H9 (cell line): ENCODE data around the gene NT5C1B. TPM values are rescaled to one million over a fixed set of nuclear protein-coding genes. Genes with fewer than 3 reads are reported as not detected.

Experiments
- DNase-seq: peaks from one replicate; pipeline ENCODE4 v3.0.0-alpha.2; 2017
- H2AFZ ChIP-seq: one replicate; pipeline ENCODE4 v1.6.1; 2013; ENCODE audit warnings: mild to moderate bottlenecking, low read length, control low read depth, moderate library complexity
- H2AK5ac ChIP-seq: 2 replicates; pipeline ENCODE4 v1.6.1; 2013; ENCODE audit warnings: low read length, control low read depth, mixed read lengths; ENCODE audit not compliant: insufficient read length
- H2BK120ac ChIP-seq: one replicate; pipeline ENCODE4 v1.6.1; 2013; ENCODE audit warnings: low read depth, mild to moderate bottlenecking, low read length, control low read depth, inconsistent platforms; ENCODE audit not compliant: poor library complexity, severe bottlenecking
- H2BK12ac ChIP-seq: 2 replicates; pipeline ENCODE4 v1.6.1; 2013; ENCODE audit warnings: low read length, control low read depth, mixed read lengths, low read depth; ENCODE audit not compliant: insufficient read length
- H2BK15ac ChIP-seq: 2 replicates; pipeline ENCODE4 v1.6.1; 2013; ENCODE audit warnings: low read depth, low read length, control low read depth
- H2BK20ac ChIP-seq: one replicate; pipeline ENCODE4 v1.6.1; 2013; ENCODE audit warnings: low read depth, mild to moderate bottlenecking, low read length, control low read depth, inconsistent platforms; ENCODE audit not compliant: poor library complexity, severe bottlenecking
- H2BK5ac ChIP-seq: 2 replicates; pipeline ENCODE4 v1.6.1; 2013; ENCODE audit warnings: low read length, control low read depth, mixed read lengths; ENCODE audit not compliant: insufficient read length
- H3K14ac ChIP-seq: 2 replicates; pipeline ENCODE4 v1.6.1; 2013; ENCODE audit warnings: low read length, control low read depth; ENCODE audit not compliant: insufficient read depth
- H3K18ac ChIP-seq: 2 replicates; pipeline ENCODE4 v1.6.1; 2013; ENCODE audit warnings: low read depth, mild to moderate bottlenecking, mixed read lengths, low read length, control low read depth; ENCODE audit not compliant: insufficient read length
- H3K23ac ChIP-seq: 2 replicates; pipeline ENCODE4 v1.6.1; 2013; ENCODE audit warnings: low read length, control low read depth, mixed read lengths, low read depth; ENCODE audit not compliant: insufficient read length
- H3K23me2 ChIP-seq: 2 replicates; pipeline ENCODE4 v1.6.1; 2013; ENCODE audit warnings: low read depth, mild to moderate bottlenecking, mixed read lengths, low read length, control low read depth; ENCODE audit not compliant: insufficient read length, poor library complexity, severe bottlenecking
- H3K27ac ChIP-seq: 2 replicates; pipeline ENCODE4 v1.5.1; 2013; ENCODE audit warnings: low read length, control low read depth, mixed read lengths, low read depth; ENCODE audit not compliant: insufficient read length
- H3K27me3 ChIP-seq: 2 replicates; pipeline ENCODE4 v1.6.1; 2013; ENCODE audit warnings: low read length, control low read depth, inconsistent platforms; ENCODE audit not compliant: insufficient read depth
- H3K4ac ChIP-seq: 2 replicates; pipeline ENCODE4 v1.6.1; 2013; ENCODE audit warnings: low read depth, mild to moderate bottlenecking, control low read depth, inconsistent platforms, low read length, moderate library complexity
- H3K4me1 ChIP-seq: 2 replicates; pipeline ENCODE4 v1.6.1; 2013; ENCODE audit warnings: low read length, control low read depth, inconsistent platforms; ENCODE audit not compliant: insufficient read depth
- H3K4me2 ChIP-seq: 2 replicates; pipeline ENCODE4 v1.6.1; 2013; ENCODE audit warnings: low read length, control low read depth, mixed read lengths; ENCODE audit not compliant: insufficient read length, insufficient read depth
- H3K56ac ChIP-seq: 2 replicates; pipeline ENCODE4 v1.6.1; 2013; ENCODE audit warnings: low read depth, mild to moderate bottlenecking, mixed read lengths, low read length, control low read depth; ENCODE audit not compliant: insufficient read length
- H3K79me1 ChIP-seq: 2 replicates; pipeline ENCODE4 v1.6.1; 2013; ENCODE audit warnings: low read depth, mild to moderate bottlenecking, moderate library complexity, low read length, control low read depth, inconsistent platforms; ENCODE audit not compliant: insufficient read depth, poor library complexity, severe bottlenecking
- H3K79me2 ChIP-seq: 2 replicates; pipeline ENCODE4 v1.6.1; 2013; ENCODE audit warnings: low read length, control low read depth, inconsistent platforms; ENCODE audit not compliant: insufficient read depth
- H3K9ac ChIP-seq: 2 replicates; pipeline ENCODE4 v1.6.1; 2013; ENCODE audit warnings: low read length, control low read depth, mixed read lengths; ENCODE audit not compliant: insufficient read length; ENCODE audit errors: extremely low read depth
- H3K9me3 ChIP-seq: one replicate; pipeline ENCODE4 v1.6.1; 2013; ENCODE audit warnings: low read depth, low read length, inconsistent platforms; ENCODE audit not compliant: control insufficient read depth
- H3T11ph ChIP-seq: one replicate; pipeline ENCODE4 v1.6.1; 2013; ENCODE audit warnings: mild to moderate bottlenecking, low read length, control low read depth, inconsistent platforms
- H4K20me1 ChIP-seq: one replicate; pipeline ENCODE4 v1.6.1; 2013; ENCODE audit not compliant: control insufficient read depth, insufficient read length, insufficient read depth
- H4K5ac ChIP-seq: 2 replicates; pipeline ENCODE4 v1.6.1; 2013; ENCODE audit warnings: low read depth, mild to moderate bottlenecking, mixed read lengths, low read length, control low read depth; ENCODE audit not compliant: insufficient read length
- H4K8ac ChIP-seq: replicated peaks from 2 replicates; pipeline ENCODE4 v1.6.1; 2013; ENCODE audit warnings: low read length, control low read depth, mixed read lengths, low read depth; ENCODE audit not compliant: insufficient read length
- H4K91ac ChIP-seq: 2 replicates; pipeline ENCODE4 v1.6.1; 2013; ENCODE audit warnings: low read depth, mild to moderate bottlenecking, moderate library complexity, mixed read lengths, low read length, control low read depth; ENCODE audit not compliant: insufficient read length
- H3K27ac Mint-ChIP-seq, 3 experiments: 2 replicates in 2 of 3; 3 replicates in 1 of 3; pipeline ENCODE4 v1.8.0; 2020 to 2021; ENCODE audit warnings: mixed read lengths in 3 of 3, mild to moderate bottlenecking in 1 of 3, moderate library complexity in 1 of 3
- H3K27me3 Mint-ChIP-seq: 2 replicates; pipeline ENCODE4 v1.8.0; 2021; ENCODE audit warnings: low read depth, mild to moderate bottlenecking, moderate library complexity, mixed read lengths
- H3K36me3 Mint-ChIP-seq, 3 experiments: 2 replicates in 2 of 3; 3 replicates in 1 of 3; pipeline ENCODE4 v1.8.0; 2020 to 2021; ENCODE audit warnings: low read depth in 3 of 3, mixed read lengths in 3 of 3; ENCODE audit not compliant: insufficient read depth in 1 of 3
- H3K4me1 Mint-ChIP-seq, 2 experiments: 2 replicates each; pipeline ENCODE4 v1.8.0; 2020; ENCODE audit warnings: mixed read lengths in 2 of 2
- H3K4me3 Mint-ChIP-seq, 2 experiments: 2 replicates in 1 of 2; 3 replicates in 1 of 2; pipeline ENCODE4 v1.8.0; 2020 to 2021; ENCODE audit warnings: mild to moderate bottlenecking in 2 of 2, mixed read lengths in 2 of 2, moderate library complexity in 1 of 2
- H3K9me3 Mint-ChIP-seq, 2 experiments: 2 replicates in 1 of 2; 3 replicates in 1 of 2; pipeline ENCODE4 v1.8.0; 2020; ENCODE audit warnings: mild to moderate bottlenecking in 2 of 2, mixed read lengths in 2 of 2, moderate library complexity in 1 of 2
- CTCF ChIP-seq: fragments of 200-600 bp; sonication (generic); conservative IDR thresholded peaks from 3 replicates; pipeline ENCODE4 v1.8.0; 2021; ENCODE audit warnings: antibody characterized with exemption, mild to moderate bottlenecking
- total RNA-seq: library from RNA; stranded (reverse); gene quantifications from 2 replicates; pipeline ENCODE4 v1.2.1, GENCODE V29; 2021

The NT5C1B gene
- total RNA-seq, 1 experiment from 2014 or later = not detected

GRCh38 chr2:18605115-18605514 is 15.7 kb upstream of the NT5C1B start:
- Histone ChIP-seq H3K27me3 (no peaks in the 10 kb centered on the region), H3K18ac (no peak overlapping the region), H3K56ac (no peak overlapping the region), H2BK12ac (no peak overlapping the region), H3T11ph (no peak overlapping the region), H2AK5ac (no peak overlapping the region), H3K79me2 (no peaks in the 10 kb centered on the region), H3K27ac (no peak overlapping the region), H3K23ac (no peak overlapping the region), H3K14ac (no peak overlapping the region), H2BK120ac (no peak overlapping the region), H3K4me1 (0 out of 2 replicates have a peak, but pooled peaks cover 2% of the 10 kb centered on the region), H2AFZ (no peak overlapping the region), H4K20me1 (no peaks in the 10 kb centered on the region), H2BK20ac (no peak overlapping the region), H3K9me3 (no peaks in the 10 kb centered on the region), H3K9ac (no peak overlapping the region), H3K4me2 (no peak overlapping the region), H2BK15ac (no peak overlapping the region), H4K91ac (no peak overlapping the region), H3K79me1 (no peaks in the 10 kb centered on the region), H3K23me2 (no peaks in the 10 kb centered on the region), H3K4ac (no peak overlapping the region), H4K8ac (no peak overlapping the region), H2BK5ac (no peak overlapping the region), H4K5ac (no peak overlapping the region)
- Mint-ChIP-seq H3K27ac (no peak overlapping the region), H3K36me3 (no peaks in the 10 kb centered on the region), H3K4me3 (no peak overlapping the region), H3K27me3 (no peaks in the 10 kb centered on the region), H3K4me1 (peaks cover 0 to 2% of the 10 kb centered on the region in 2 experiments; a peak in 2 of 4 replicates), H3K9me3 (no peaks in the 10 kb centered on the region; a peak in 1 of 5 replicates)
- no peak for TF ChIP-seq CTCF
- no peak for DNase-seq
